ENCODE measurements around the gene RTBDN. TPM values are rescaled to one million over a fixed set of nuclear protein-coding genes. Genes with fewer than 3 reads are reported as not detected.
A peak's percentile ranks its signal among the peaks of the same experiment; 100 is the strongest.

RTBDN gene
- total and polyA plus RNA-seq, 2 of the 8 experiments (the other 6 are each of a cell fraction or from before 2014, with no cell fraction given): 4.0 to 4.8 TPM

DNA sequence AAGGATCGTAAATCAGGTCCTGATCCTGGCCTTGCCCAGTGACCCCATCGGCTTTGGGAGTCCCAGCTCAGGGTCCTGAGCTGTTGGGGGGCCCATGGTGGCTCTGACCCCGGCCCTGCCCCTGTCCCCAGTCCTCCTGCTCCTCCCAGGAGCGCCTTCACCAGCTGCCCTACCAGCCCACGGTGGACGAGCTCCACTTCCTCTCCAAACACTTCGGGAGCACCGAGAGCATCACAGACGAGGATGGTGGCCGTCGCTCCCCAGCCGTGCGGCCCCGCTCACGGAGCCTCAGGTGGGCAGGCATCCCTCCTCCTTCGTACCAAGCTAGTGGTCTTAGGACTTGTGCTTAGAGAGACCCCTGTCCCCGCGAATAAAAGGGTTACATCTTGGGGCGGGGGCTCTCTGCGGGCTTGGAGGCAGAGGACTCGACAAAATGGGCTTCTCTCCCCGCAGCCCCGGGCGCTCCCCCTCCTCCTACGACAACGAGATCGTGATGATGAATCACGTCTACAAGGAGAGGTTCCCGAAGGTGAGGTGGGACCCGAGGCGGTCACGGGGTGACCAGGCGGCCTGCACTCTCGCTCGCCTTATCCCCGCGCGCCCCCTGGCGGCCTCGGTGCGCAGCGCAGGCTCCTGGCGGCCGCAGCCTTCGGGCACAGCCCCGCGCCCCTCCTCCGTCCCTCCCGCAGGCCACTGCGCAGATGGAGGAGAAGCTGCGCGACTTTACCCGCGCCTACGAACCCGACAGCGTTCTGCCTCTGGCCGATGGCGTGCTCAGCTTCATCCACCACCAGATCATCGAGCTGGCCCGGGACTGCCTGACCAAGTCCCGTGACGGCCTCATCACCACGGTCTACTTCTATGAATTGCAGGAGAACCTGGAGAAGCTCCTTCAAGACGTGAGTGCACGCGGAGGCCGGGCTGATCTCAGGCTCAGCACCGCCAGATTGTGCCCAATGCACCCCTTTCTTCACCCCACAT is 13.1 kb upstream of the RTBDN start (continued):
- TF ChIP-seq, protein P1, sequence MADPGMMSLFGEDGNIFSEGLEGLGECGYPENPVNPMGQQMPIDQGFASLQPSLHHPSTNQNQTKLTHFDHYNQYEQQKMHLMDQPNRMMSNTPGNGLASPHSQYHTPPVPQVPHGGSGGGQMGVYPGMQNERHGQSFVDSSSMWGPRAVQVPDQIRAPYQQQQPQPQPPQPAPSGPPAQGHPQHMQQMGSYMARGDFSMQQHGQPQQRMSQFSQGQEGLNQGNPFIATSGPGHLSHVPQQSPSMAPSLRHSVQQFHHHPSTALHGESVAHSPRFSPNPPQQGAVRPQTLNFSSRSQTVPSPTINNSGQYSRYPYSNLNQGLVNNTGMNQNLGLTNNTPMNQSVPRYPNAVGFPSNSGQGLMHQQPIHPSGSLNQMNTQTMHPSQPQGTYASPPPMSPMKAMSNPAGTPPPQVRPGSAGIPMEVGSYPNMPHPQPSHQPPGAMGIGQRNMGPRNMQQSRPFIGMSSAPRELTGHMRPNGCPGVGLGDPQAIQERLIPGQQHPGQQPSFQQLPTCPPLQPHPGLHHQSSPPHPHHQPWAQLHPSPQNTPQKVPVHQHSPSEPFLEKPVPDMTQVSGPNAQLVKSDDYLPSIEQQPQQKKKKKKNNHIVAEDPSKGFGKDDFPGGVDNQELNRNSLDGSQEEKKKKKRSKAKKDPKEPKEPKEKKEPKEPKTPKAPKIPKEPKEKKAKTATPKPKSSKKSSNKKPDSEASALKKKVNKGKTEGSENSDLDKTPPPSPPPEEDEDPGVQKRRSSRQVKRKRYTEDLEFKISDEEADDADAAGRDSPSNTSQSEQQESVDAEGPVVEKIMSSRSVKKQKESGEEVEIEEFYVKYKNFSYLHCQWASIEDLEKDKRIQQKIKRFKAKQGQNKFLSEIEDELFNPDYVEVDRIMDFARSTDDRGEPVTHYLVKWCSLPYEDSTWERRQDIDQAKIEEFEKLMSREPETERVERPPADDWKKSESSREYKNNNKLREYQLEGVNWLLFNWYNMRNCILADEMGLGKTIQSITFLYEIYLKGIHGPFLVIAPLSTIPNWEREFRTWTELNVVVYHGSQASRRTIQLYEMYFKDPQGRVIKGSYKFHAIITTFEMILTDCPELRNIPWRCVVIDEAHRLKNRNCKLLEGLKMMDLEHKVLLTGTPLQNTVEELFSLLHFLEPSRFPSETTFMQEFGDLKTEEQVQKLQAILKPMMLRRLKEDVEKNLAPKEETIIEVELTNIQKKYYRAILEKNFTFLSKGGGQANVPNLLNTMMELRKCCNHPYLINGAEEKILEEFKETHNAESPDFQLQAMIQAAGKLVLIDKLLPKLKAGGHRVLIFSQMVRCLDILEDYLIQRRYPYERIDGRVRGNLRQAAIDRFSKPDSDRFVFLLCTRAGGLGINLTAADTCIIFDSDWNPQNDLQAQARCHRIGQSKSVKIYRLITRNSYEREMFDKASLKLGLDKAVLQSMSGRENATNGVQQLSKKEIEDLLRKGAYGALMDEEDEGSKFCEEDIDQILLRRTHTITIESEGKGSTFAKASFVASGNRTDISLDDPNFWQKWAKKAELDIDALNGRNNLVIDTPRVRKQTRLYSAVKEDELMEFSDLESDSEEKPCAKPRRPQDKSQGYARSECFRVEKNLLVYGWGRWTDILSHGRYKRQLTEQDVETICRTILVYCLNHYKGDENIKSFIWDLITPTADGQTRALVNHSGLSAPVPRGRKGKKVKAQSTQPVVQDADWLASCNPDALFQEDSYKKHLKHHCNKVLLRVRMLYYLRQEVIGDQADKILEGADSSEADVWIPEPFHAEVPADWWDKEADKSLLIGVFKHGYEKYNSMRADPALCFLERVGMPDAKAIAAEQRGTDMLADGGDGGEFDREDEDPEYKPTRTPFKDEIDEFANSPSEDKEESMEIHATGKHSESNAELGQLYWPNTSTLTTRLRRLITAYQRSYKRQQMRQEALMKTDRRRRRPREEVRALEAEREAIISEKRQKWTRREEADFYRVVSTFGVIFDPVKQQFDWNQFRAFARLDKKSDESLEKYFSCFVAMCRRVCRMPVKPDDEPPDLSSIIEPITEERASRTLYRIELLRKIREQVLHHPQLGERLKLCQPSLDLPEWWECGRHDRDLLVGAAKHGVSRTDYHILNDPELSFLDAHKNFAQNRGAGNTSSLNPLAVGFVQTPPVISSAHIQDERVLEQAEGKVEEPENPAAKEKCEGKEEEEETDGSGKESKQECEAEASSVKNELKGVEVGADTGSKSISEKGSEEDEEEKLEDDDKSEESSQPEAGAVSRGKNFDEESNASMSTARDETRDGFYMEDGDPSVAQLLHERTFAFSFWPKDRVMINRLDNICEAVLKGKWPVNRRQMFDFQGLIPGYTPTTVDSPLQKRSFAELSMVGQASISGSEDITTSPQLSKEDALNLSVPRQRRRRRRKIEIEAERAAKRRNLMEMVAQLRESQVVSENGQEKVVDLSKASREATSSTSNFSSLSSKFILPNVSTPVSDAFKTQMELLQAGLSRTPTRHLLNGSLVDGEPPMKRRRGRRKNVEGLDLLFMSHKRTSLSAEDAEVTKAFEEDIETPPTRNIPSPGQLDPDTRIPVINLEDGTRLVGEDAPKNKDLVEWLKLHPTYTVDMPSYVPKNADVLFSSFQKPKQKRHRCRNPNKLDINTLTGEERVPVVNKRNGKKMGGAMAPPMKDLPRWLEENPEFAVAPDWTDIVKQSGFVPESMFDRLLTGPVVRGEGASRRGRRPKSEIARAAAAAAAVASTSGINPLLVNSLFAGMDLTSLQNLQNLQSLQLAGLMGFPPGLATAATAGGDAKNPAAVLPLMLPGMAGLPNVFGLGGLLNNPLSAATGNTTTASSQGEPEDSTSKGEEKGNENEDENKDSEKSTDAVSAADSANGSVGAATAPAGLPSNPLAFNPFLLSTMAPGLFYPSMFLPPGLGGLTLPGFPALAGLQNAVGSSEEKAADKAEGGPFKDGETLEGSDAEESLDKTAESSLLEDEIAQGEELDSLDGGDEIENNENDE (IDR thresholded peaks at IDR 0.05; ENCODE audit: insufficient replicate concordance, low read length): no peak
- no peak for TF ChIP-seq SRF (IDR thresholded peaks at IDR 0.05; ENCODE audit: low read depth, low read length)
- TF ChIP-seq JUND (IDR thresholded peaks at IDR 0.05; ENCODE audit: low read length): 0 out of 2 replicates have a peak, but pooled peaks have one; percentile 24
- TF ChIP-seq RFX5 (IDR thresholded peaks at IDR 0.05; ENCODE audit: borderline replicate concordance, low read depth, low read length): no peak
- TF ChIP-seq PHF8 (conservative IDR thresholded peaks at IDR 0.05; ENCODE audit: low read depth, low read length): no peak
- TF ChIP-seq KDM1A (IDR thresholded peaks at IDR 0.05; ENCODE audit: borderline replicate concordance, low read length): no peak
- no peak for TF ChIP-seq EGR1 (IDR thresholded peaks at IDR 0.05; ENCODE audit: borderline replicate concordance, low read depth, low read length)
- no peak for TF ChIP-seq TCF12 (IDR thresholded peaks at IDR 0.05; ENCODE audit: low read depth, low read length)
- TF ChIP-seq, protein P2, sequence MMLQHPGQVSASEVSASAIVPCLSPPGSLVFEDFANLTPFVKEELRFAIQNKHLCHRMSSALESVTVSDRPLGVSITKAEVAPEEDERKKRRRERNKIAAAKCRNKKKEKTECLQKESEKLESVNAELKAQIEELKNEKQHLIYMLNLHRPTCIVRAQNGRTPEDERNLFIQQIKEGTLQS (IDR thresholded peaks at IDR 0.05; ENCODE audit: insufficient read depth, low read depth, low read length): peak; percentile 46; the same call in 1 of the 2 replicates

Measured in H1 (cell line).